HEK293 (cell line): ENCODE measurements around the gene UBR2.
"Not testable (repeated sequence)": the region's sequence is repeated elsewhere in the genome, so short reads cannot be mapped to it uniquely, and the experiment has no call there.

Experiments used
- CTCF ChIA-PET: fragments of 350-600 bp; formaldehyde crosslinking; extraction: SDS; loops from one replicate; lab custom pipeline; 2021; ENCODE audit warnings: antibody characterized with exemption; lab: Yijun Ruan, JAX
- POLR2A ChIA-PET: fragments of 300-600 bp; formaldehyde crosslinking; extraction: SDS; loops from one replicate; lab custom pipeline; 2020; ENCODE audit warnings: antibody characterized with exemption, inconsistent platforms; lab: Yijun Ruan, JAX
- H3K27ac ChIP-seq: fragments of 200-500 bp; sonication (Bioruptor generic); 2 replicates; pipeline ENCODE4 v1.5.1; 2014; ENCODE audit warnings: low read depth, low read length, control low read depth, inconsistent platforms; ENCODE audit errors: extremely low read depth
- H3K36me3 ChIP-seq, 2 experiments: fragments of 200-500 bp in 1 of 2; sonication (Bioruptor generic) in 1 of 2; 1 replicate in 1 of 2; 2 replicates in 1 of 2; pipeline ENCODE4 v1.5.1; 2014 to 2017; ENCODE audit warnings: inconsistent platforms in 2 of 2, low read length in 2 of 2; ENCODE audit not compliant: control insufficient read depth in 2 of 2, insufficient read depth in 1 of 2
- H3K4me1 ChIP-seq: fragments of 200-500 bp; sonication (Bioruptor generic); 2 replicates; pipeline ENCODE4 v1.5.1; 2014; ENCODE audit warnings: mild to moderate bottlenecking, low read length, inconsistent platforms; ENCODE audit not compliant: control insufficient read depth, insufficient read depth
- H3K4me3 ChIP-seq: 2 replicates; pipeline ENCODE4 v1.5.1; 2011; ENCODE audit warnings: low read depth, mild to moderate bottlenecking, control low read depth, low read length, moderate library complexity
- H3K9me3 ChIP-seq: fragments of 200-500 bp; sonication (Bioruptor generic); 2 replicates; pipeline ENCODE4 v1.5.1; 2014; ENCODE audit warnings: low read depth, low read length, inconsistent platforms; ENCODE audit not compliant: control insufficient read depth, insufficient read depth
- EGR2 ChIP-seq: fragments of 450-650 bp; formaldehyde crosslinking; IDR thresholded peaks from 2 replicates; pipeline ENCODE4 v1.5.1; 2016; ENCODE audit warnings: low read depth, missing biosample characterization, missing genetic modification characterization
- KLF7 ChIP-seq: fragments of 450-650 bp; formaldehyde crosslinking; IDR thresholded peaks from 2 replicates; pipeline ENCODE4 v1.5.1; 2016; ENCODE audit warnings: missing biosample characterization, missing genetic modification characterization, borderline replicate concordance
- MZF1 ChIP-seq: fragments of 450-650 bp; formaldehyde crosslinking; IDR thresholded peaks from 2 replicates; pipeline ENCODE4 v1.5.1; 2017; ENCODE audit warnings: missing biosample characterization, missing genetic modification characterization, borderline replicate concordance
- PBX3 ChIP-seq: sonication (generic); formaldehyde crosslinking; IDR thresholded peaks from 2 replicates; pipeline ENCODE4 v1.8.1; 2022; ENCODE audit warnings: mild to moderate bottlenecking, moderate library complexity, missing genetic modification reagents
- PRDM1 ChIP-seq: fragments of 450-650 bp; formaldehyde crosslinking; IDR thresholded peaks from 2 replicates; pipeline ENCODE4; 2016; ENCODE audit warnings: missing biosample characterization, missing genetic modification characterization
- PRDM6 ChIP-seq: fragments of 450-650 bp; formaldehyde crosslinking; IDR thresholded peaks from 2 replicates; pipeline ENCODE4 v1.5.1; 2017; ENCODE audit warnings: missing biosample characterization, missing genetic modification characterization
- TSHZ1 ChIP-seq: fragments of 450-650 bp; formaldehyde crosslinking; IDR thresholded peaks from 2 replicates; pipeline ENCODE4 v1.5.1; 2016; ENCODE audit warnings: missing biosample characterization, missing genetic modification characterization, borderline replicate concordance
- ZNF121 ChIP-seq: fragments of 450-650 bp; formaldehyde crosslinking; IDR thresholded peaks from 2 replicates; pipeline ENCODE4 v1.5.1; 2016; ENCODE audit warnings: missing biosample characterization, missing genetic modification characterization
- ZNF18 ChIP-seq: fragments of 450-650 bp; formaldehyde crosslinking; IDR thresholded peaks from 2 replicates; pipeline ENCODE4 v1.5.1; 2016; ENCODE audit warnings: missing biosample characterization, missing genetic modification characterization
- ZNF26 ChIP-seq: fragments of 450-650 bp; formaldehyde crosslinking; IDR thresholded peaks from 2 replicates; pipeline ENCODE4 v1.5.1; 2016; ENCODE audit warnings: missing biosample characterization, missing genetic modification characterization
- ZNF324 ChIP-seq: fragments of 450-650 bp; formaldehyde crosslinking; IDR thresholded peaks from 2 replicates; pipeline ENCODE4 v1.5.1; 2016; ENCODE audit warnings: missing biosample characterization, missing genetic modification characterization
- ZNF514 ChIP-seq: fragments of 450-650 bp; formaldehyde crosslinking; IDR thresholded peaks from 2 replicates; pipeline ENCODE4 v1.5.1; 2016; ENCODE audit warnings: missing biosample characterization, missing genetic modification characterization
- ZNF529 ChIP-seq: fragments of 450-650 bp; formaldehyde crosslinking; IDR thresholded peaks from 2 replicates; pipeline ENCODE4 v1.5.1; 2017; ENCODE audit warnings: missing genetic modification characterization, missing biosample characterization; ENCODE audit not compliant: insufficient replicate concordance
- ZNF600 ChIP-seq: fragments of 450-650 bp; formaldehyde crosslinking; IDR thresholded peaks from 2 replicates; pipeline ENCODE4 v1.5.1; 2016; ENCODE audit warnings: missing biosample characterization, missing genetic modification characterization
- ZNF621 ChIP-seq: fragments of 450-650 bp; formaldehyde crosslinking; IDR thresholded peaks from 2 replicates; pipeline ENCODE4 v1.5.1; 2017; ENCODE audit warnings: missing biosample characterization, missing genetic modification characterization
- ZNF658 ChIP-seq: fragments of 450-650 bp; formaldehyde crosslinking; IDR thresholded peaks from 2 replicates; pipeline ENCODE4; 2016; ENCODE audit warnings: missing biosample characterization, missing genetic modification characterization
- TF ChIP-seq, protein P1 (sequence below): fragments of 450-650 bp; formaldehyde crosslinking; IDR thresholded peaks from 2 replicates; pipeline ENCODE4 v1.5.1; 2016; ENCODE audit warnings: missing biosample characterization, missing genetic modification characterization
- TF ChIP-seq, protein P2 (sequence below): fragments of 450-650 bp; formaldehyde crosslinking; IDR thresholded peaks from 2 replicates; pipeline ENCODE4 v1.5.1; 2016; ENCODE audit warnings: missing biosample characterization, missing genetic modification characterization
- TF ChIP-seq, protein P3 (sequence below): fragments of 450-650 bp; formaldehyde crosslinking; optimal IDR thresholded peaks from 2 replicates; pipeline ENCODE3; 2016; ENCODE audit warnings: missing biosample characterization, mild to moderate bottlenecking, missing genetic modification characterization

UBR2 gene

DNA sequence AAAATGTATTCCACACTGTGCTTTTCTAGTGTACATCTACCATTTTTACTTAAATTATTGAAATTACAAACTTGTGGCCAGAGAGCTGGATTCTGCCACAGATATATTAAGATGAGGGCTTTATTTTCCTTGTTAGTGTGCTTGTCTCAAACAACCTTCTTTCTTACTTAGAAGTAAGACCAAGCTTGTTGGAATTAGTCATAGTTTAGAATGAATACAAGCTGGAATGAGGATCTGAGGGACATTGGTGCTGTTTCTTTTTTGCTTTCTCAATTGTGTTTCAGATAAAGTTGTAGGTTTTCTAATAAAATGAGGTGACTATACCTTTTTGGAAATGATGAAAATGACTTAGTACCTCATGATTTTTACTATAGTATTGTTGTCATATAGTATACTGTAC is 40.3 kb downstream of the UBR2 start (continued):
- TF ChIP-seq KLF7 (tag by site-specific recombination): no peak

DNA sequence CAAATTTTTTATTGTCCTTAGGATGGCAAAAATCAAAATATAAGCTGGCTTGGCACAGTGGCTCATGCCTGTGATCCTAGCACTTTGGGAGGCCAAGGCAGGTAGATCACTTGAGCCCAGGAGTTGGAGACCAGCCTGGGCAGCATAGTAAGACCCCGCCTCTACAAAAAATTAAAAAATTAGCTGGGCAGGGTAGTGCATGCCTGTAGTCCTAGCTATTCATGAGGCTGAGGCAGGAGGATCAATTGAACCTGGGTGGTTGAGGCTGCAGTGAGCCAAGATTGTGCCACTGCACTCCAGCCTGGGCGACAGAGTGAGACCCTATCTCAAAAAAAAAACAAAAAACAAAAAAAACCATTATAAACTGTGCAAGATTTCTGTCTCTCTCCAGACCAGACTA is 40.9 kb downstream of the UBR2 start:
- H3K27ac ChIP-seq, POLR2A ChIA-PET, H3K4me3 ChIP-seq, H3K9me3 ChIP-seq, H3K4me1 ChIP-seq: not testable (repeated sequence)
- H3K36me3 ChIP-seq: peaks cover 10 to 25% of the 10 kb centered on the region in 2 experiments
- peak; percentile 91 for TF ChIP-seq ZNF121
- TF ChIP-seq, all 188 proteins: peak for 1; not testable (repeated sequence) for 187
- CTCF ChIA-PET: interaction anchor here (0.6 kb wide), 1 partner anchor 54 kb away, joined by 3 read pairs; no protein-coding TSS in a partner anchor

- Histone ChIP-seq H3K9me3 (no peaks in the 10 kb centered on the region), H3K4me3 (no peak overlapping the region), H3K4me1 (no peaks in the 10 kb centered on the region), H3K36me3 (peaks cover 23 to 33% of the 10 kb centered on the region in 2 experiments), H3K27ac (no peak overlapping the region)
- POLR2A ChIA-PET: no interaction called here
- CTCF ChIA-PET: interaction anchor here (0.6 kb wide), 1 partner anchor 66 kb away, joined by 3 read pairs; no protein-coding TSS in a partner anchor
- no peak for TF ChIP-seq ZNF658 (tag by site-specific recombination)
- no peak for TF ChIP-seq ZNF26 (tag by site-specific recombination)
- TF ChIP-seq TSHZ1 (tag by site-specific recombination): no peak
- TF ChIP-seq, protein P1, sequence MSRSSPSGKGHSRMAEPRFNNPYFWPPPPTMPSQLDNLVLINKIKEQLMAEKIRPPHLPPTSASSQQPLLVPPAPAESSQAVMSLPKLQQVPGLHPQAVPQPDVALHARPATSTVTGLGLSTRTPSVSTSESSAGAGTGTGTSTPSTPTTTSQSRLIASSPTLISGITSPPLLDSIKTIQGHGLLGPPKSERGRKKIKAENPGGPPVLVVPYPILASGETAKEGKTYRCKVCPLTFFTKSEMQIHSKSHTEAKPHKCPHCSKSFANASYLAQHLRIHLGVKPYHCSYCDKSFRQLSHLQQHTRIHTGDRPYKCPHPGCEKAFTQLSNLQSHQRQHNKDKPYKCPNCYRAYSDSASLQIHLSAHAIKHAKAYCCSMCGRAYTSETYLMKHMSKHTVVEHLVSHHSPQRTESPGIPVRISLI (tag by site-specific recombination): no peak
- no peak for TF ChIP-seq ZNF18 (tag by site-specific recombination)
- no peak for TF ChIP-seq ZNF514 (tag by site-specific recombination)
- no peak for TF ChIP-seq ZNF600 (tag by site-specific recombination)
- no peak for TF ChIP-seq EGR2
- TF ChIP-seq, protein P2, sequence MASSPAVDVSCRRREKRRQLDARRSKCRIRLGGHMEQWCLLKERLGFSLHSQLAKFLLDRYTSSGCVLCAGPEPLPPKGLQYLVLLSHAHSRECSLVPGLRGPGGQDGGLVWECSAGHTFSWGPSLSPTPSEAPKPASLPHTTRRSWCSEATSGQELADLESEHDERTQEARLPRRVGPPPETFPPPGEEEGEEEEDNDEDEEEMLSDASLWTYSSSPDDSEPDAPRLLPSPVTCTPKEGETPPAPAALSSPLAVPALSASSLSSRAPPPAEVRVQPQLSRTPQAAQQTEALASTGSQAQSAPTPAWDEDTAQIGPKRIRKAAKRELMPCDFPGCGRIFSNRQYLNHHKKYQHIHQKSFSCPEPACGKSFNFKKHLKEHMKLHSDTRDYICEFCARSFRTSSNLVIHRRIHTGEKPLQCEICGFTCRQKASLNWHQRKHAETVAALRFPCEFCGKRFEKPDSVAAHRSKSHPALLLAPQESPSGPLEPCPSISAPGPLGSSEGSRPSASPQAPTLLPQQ (tag by site-specific recombination): no peak
- TF ChIP-seq ZNF324 (tag by site-specific recombination): no peak
- no peak for TF ChIP-seq PRDM6 (tag by site-specific recombination)
- TF ChIP-seq ZNF621: no peak
- TF ChIP-seq ZNF529: no peak
- TF ChIP-seq PBX3: no peak
- no peak for TF ChIP-seq MZF1 (tag by site-specific recombination)
- TF ChIP-seq PRDM1 (tag by site-specific recombination): no peak
- TF ChIP-seq, protein P3, sequence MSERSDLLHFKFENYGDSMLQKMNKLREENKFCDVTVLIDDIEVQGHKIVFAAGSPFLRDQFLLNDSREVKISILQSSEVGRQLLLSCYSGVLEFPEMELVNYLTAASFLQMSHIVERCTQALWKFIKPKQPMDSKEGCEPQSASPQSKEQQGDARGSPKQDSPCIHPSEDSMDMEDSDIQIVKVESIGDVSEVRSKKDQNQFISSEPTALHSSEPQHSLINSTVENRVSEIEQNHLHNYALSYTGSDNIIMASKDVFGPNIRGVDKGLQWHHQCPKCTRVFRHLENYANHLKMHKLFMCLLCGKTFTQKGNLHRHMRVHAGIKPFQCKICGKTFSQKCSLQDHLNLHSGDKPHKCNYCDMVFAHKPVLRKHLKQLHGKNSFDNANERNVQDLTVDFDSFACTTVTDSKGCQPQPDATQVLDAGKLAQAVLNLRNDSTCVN (tag by site-specific recombination): no peak
Measured at GRCh38 chr6:42610416-42610815, 46.6 kb downstream of the UBR2 start.
